Mucosa of descending colon (tissue), 3 donors: ENCODE results near the gene ABLIM3. TPM values are rescaled to one million over a fixed set of nuclear protein-coding genes. Genes with fewer than 3 reads are reported as not detected.

Experiments
- ATAC-seq: fragments of 200-7000 bp; cut with Tn5 transposase; one replicate; pipeline ENCODE4 v1.9.1; 2020; ENCODE audit warnings: mild to moderate bottlenecking, moderate library complexity
- DNase-seq, 3 donors: peaks; one replicate each; pipeline ENCODE4 v3.0.0-alpha.2; 2020
- H3K36me3 ChIP-seq: fragments of 200-600 bp; one replicate; pipeline ENCODE4 v1.8.0; 2021; ENCODE audit warnings: low read depth, mild to moderate bottlenecking
- H3K4me1 ChIP-seq: fragments of 200-600 bp; one replicate; pipeline ENCODE4 v1.8.0; 2021; ENCODE audit warnings: low read depth, mild to moderate bottlenecking
- H3K4me3 ChIP-seq: fragments of 200-600 bp; one replicate; pipeline ENCODE4 v1.8.0; 2021; ENCODE audit warnings: mild to moderate bottlenecking
- H3K9me3 ChIP-seq: fragments of 200-600 bp; one replicate; pipeline ENCODE4 v1.8.0; 2021; ENCODE audit warnings: mild to moderate bottlenecking
- CTCF ChIP-seq: fragments of 200-600 bp; IDR thresholded peaks from one replicate; pipeline ENCODE4 v1.8.0; 2022; ENCODE audit warnings: antibody characterized with exemption, mild to moderate bottlenecking
- intact Hi-C, 2 donors: fragments of 100-400 bp; cut with DNase I in 1 of 2; cut with micrococcal nuclease in 1 of 2; formaldehyde crosslinking; loops; one replicate each; pipeline versions ENCODE4 v1.11.0 to v1.11.1; 2022; cut with DNase I, micrococcal nuclease
- total RNA-seq, 3 donors: library from RNA; stranded (reverse); fragmentation: NEBNext Ultra II Directional in 2 of 3; extraction: Animal tissue kit (Norgen Biotek cat#: 25700) in 2 of 3; gene quantifications; one replicate each; pipeline versions ENCODE4 v1.2.1 to v1.2.4, GENCODE V29; 2021 to 2023
- donor health status: DM: no; HTN: no; CAD: no; lungs with moderate emphysema.
- donor health status: DM: no; HTN: no; CAD: no.
- donor health status: DM: no; HTN: yes; CAD: no.

ABLIM3 gene
- total RNA-seq, 3 donors from 2014 or later, result 4.1 to 12.4 (median 7.4) TPM

DNA sequence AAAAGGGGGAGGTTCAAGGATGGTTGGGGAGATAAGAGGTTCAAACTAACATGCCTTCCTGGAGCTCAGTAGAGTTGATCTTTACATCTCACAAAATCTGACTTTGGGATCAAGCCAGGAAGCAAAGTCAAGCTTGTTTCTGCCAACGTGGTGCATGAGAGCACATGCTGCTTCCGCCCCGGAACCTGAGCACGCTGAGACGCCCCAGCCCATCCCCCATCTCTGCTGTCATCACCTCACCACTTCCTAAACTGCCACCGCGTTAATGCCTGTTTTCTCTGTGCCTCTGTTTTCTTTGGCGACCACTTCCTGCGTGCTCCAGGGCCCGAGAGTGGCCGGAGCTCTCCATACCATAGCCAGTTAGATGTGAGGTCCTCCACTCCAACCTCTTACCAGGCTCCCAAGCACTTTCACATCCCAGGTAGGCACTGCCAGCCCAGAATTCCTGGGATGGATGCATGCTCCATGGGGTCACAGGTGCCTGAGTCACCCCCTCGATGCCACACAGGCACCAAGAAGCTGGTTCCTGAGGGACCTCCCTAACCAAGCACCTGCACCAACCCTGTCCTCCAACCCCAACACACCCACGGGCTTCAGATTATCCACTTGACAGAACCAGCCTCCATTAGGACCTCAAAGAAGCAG, 99.2 kb downstream of the ABLIM3 start:
- intact Hi-C loops, result no loop called here
- H3K4me1 ChIP-seq, result no peaks in the 10 kb centered on the region
- peak; percentile 85 for ATAC-seq
- no peak overlapping the region for H3K4me3 ChIP-seq
- no peaks in the 10 kb centered on the region for H3K9me3 ChIP-seq
- H3K36me3 ChIP-seq, result no peaks in the 10 kb centered on the region
- no peak for TF ChIP-seq CTCF
- DNase-seq, result peak; percentile 37 to 83 (median 67)

DNA sequence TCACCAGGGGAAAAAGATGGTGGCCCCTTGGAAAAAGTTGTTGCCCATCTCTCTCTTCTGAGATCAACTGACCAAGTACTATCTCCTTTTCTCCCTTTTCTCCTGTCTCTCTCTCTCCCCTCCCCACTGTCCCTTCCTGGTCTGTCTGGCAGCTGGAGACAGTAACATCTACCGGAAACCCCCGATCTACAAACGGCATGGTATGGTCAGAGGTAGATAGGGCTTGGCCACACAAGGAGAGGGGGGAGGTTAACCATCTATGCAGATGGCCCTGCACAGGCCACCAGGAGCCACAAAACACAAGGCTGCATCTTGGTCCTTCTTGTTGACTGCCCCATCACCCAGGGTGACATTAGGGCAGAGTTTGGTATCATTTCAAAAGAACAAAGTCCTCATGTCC, 101.0 kb downstream of the ABLIM3 start:
- Histone ChIP-seq H3K9me3 (no peaks in the 10 kb centered on the region), H3K36me3 (no peaks in the 10 kb centered on the region), H3K4me1 (no peaks in the 10 kb centered on the region), H3K4me3 (no peak overlapping the region)
- DNase-seq, result no peak
- intact Hi-C loops, result no loop called here
- ATAC-seq, result no peak
- TF ChIP-seq CTCF, result no peak

DNA sequence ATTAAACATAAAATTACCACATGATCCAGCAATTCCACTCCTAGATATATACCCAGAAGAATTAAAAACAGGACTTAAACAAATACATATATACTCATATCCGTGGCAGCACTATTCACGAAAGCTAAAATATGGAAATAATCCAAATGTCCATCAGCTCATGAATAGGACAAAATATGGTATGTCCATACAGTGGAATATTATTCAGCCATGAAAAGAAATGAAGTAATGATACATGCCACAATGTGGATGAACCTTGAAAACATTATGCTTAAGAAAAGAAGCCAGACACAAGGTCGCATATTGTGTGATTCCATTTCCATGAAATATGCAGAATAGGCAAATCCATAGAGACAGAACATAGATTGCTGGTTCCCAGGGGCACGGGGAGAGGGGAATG, 105.6 kb downstream of the ABLIM3 start:
- Histone ChIP-seq H3K9me3 (no peaks in the 10 kb centered on the region), H3K4me1 (no peaks in the 10 kb centered on the region), H3K36me3 (no peaks in the 10 kb centered on the region), H3K4me3 (no peak overlapping the region)
- intact Hi-C loops, result no loop called here
- no peak for ATAC-seq
- TF ChIP-seq CTCF, result no peak
- no peak for DNase-seq

DNA sequence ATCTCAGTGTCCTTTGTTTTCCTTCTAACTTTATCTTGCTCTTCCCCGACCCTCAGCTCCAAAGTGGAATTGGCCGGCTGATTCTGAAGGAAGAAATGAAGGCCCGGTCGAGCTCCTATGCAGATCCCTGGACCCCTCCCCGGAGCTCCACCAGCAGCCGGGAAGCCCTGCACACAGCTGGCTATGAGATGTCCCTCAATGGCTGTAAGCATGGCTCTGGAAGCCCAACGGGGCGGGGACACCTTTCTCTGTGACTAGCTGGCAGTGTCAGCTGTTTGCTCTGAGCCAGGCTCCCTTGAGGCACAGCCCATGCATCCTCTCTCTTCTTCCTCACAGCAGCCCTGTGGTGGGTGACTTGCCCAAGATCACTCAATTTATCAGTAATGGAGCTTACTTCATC, 106.4 kb downstream of the ABLIM3 start:
- no peaks in the 10 kb centered on the region for H3K9me3 ChIP-seq
- intact Hi-C loops, result no loop called here
- no peaks in the 10 kb centered on the region for H3K36me3 ChIP-seq
- TF ChIP-seq CTCF, result no peak
- ATAC-seq (no peak), DNase-seq (no peak)
- H3K4me3 ChIP-seq, result no peak overlapping the region
- H3K4me1 ChIP-seq, result no peaks in the 10 kb centered on the region

- ATAC-seq (no peak), DNase-seq (no peak)
- no peak overlapping the region for H3K4me3 ChIP-seq
- H3K4me1 ChIP-seq, result no peaks in the 10 kb centered on the region
- no peaks in the 10 kb centered on the region for H3K36me3 ChIP-seq
- intact Hi-C loops, result no loop called here
- no peaks in the 10 kb centered on the region for H3K9me3 ChIP-seq
- TF ChIP-seq CTCF, result no peak
Measured at GRCh38 chr5:149251546-149251945, 110.3 kb downstream of the ABLIM3 start.

DNA sequence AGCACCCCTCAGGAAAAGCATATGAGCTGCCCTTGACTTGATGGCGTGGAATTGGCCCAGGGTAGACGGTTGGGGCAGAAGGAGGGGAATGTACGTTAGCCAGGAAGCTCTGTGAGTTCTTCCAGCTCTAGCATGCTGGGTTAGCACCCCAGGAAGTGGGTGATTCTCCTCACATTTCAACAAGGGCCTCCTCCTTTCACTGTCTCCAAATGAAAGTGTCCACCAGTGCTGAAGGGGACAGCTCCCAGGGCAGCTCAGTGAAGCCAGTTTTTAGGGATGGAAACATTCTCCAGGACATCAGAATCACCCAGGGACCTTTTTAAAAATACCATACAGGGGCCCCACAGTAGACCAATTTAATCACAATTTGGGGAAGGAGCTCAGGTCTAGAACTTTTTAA, 113.2 kb downstream of the ABLIM3 start:
- ATAC-seq, result no peak
- H3K4me1 ChIP-seq, result no peaks in the 10 kb centered on the region
- H3K4me3 ChIP-seq, result no peak overlapping the region
- H3K9me3 ChIP-seq, result no peaks in the 10 kb centered on the region
- intact Hi-C loops, result no loop called here
- no peak for TF ChIP-seq CTCF
- peak in 1 of 3 donors; percentile 7 for DNase-seq
- H3K36me3 ChIP-seq, result no peaks in the 10 kb centered on the region
